HG03432 (cell line): ENCODE measurements around the gene RBM20.
"Not testable (repeated sequence)": the region's sequence is repeated elsewhere in the genome, so short reads cannot be mapped to it uniquely, and the experiment has no call there.

ENCODE experiments used
- ATAC-seq: cut with Tn5 transposase; IDR thresholded peaks from one replicate; pipeline ENCODE4 v1.9.1; 2021; ENCODE audit warnings: mild to moderate bottlenecking, moderate library complexity; ENCODE audit not compliant: unreplicated experiment

The RBM20 gene

DNA sequence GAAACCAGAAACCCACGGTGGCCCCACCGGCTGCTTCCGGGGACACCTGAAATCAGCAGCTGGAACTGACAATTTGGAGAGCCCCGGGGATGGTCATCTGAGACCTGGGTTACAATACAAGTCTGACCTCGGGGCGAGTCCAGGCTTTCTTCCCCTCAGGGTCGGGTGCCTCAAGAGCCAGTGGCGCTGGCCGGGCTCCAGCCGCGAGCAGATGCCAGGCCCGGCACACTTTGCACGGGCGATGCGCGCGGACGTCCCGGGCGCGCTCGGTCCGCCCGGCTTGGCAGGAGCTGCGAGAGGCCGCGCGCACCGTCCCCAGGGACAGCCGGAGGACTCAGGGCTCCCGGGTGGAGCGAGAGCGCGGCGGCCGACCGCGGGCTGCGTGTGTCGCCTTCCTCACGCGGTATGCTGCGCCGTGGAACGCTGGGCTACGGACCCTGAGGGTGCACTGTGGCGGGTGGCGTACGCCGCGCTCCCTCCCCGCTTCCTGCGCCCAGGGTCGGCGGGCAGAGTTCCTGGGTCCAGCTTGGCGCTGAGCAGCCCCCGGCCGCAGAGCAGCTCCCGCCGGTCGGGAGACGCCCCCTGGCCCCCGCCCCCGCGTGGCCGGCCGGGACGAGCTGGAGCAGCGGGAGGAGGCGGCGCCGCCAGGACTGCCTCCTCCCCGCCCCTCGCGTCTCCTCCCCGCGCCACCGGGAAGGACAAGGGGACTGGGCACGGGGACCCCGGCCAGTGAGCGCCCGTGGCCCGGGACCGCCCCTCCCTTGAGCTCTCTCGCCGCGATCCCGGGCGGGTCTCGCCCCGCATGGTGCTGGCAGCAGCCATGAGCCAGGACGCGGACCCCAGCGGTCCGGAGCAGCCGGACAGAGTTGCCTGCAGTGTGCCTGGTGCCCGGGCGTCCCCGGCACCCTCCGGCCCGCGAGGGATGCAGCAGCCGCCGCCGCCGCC lies at the start of gene RBM20:
TSS of gene RBM20 (plus strand) at position 684 of the 945 bp plus-strand sequence. CDS start at position 803, 119 bp downstream.
- peak; percentile 57 for ATAC-seq

DNA sequence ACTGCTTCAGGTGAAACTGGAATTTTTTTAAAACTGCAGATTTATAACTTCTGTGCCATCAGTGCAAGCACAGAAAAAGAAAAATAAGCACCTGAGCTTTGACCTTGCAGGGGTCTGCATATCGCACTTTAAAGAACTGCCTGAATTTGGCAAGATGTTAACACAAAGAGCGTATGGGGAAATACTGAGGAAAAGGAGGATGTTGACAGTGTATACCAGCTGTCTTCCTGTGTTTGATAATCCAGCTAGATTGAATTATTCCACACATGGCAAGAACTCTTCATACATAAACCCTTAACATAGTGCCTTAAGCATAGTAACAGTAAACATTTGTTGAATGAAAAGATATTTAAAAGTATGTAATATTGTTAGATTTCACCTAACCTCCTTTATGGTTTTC lies 46.7 kb upstream of the RBM20 start:
- ATAC-seq, result no peak

DNA sequence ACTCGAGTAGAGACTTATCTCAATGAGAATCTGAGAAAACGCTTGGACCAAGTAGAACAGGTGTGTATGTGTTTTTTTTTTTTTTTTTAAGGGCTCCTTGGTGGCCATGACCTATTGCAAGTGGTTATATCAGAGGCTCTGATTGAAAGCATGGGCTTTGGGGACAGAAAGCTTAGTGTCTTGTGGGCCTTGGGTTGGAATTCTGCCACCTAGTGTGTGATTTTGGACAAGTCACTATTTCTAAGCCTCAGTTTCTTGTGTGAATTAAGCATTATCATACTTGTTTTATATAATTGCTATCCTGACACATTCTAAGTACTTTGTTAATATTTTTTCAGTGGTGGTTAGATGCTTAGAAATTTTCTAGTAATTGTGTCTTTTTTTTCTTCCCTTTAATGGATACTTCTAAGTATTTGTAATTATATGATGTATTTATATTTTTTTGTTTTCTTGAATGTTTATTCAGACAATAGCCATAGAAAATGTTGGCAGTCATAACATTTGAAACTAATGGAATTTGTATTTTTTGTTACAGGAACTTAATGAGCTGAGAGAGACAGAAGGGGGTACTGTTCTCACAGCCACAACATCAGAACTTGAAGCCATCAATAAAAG lies 43.5 kb upstream of the RBM20 start:
- no peak for ATAC-seq

DNA sequence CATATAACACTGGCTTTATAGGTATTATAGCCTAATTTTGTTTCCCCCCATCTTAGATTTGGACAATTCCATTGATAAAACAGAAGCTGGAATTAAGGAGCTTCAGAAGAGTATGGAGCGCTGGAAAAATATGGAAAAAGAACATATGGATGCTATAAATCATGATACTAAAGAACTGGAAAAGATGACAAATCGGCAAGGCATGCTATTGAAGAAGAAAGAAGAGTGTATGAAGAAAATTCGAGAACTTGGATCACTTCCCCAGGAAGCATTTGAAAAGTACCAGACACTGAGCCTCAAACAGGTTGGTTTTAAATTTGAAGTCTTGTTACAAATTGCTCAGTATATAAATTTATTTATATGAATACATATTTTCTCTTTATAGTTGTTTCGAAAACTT lies 42.6 kb upstream of the RBM20 start:
- ATAC-seq, result no peak

DNA sequence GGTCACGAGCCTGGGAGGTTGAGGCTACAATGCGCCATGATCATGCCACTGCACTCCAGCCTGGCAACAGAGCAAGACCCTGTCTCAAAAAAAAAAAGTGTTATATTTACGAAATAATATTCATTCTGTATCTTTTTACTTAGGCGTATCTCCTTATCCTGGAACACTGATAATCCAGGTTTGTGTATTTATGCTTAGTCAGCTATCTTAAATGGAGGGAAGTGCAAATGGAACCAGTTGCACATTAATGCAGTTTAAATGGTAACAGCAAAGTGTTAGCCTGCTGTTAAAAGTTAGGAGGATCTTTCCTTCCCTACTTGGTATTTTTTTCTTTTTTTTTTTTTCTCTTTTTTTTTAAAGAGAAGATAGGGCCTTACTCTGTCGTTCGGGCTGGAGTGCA lies 36.0 kb upstream of the RBM20 start:
- no peak for ATAC-seq

DNA sequence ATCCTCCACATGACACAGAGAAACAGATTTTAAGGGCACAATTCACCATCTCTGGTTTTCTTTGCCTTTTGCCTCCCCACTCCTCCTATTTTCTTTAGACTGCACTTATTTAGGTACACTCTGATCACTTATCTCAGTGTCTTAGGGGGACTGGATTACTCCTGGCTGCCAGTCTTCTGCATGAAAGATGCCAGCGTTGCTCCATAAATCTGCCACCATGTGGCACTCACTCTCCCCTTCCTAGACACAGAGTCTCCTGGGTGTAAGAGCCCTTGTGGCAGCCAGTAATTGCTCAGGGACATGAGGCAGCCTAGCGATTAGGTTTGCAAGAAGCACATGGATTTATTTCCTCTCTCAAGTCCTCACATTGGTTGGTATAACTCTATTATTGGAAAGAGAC lies 34.5 kb upstream of the RBM20 start:
- no peak for ATAC-seq

DNA sequence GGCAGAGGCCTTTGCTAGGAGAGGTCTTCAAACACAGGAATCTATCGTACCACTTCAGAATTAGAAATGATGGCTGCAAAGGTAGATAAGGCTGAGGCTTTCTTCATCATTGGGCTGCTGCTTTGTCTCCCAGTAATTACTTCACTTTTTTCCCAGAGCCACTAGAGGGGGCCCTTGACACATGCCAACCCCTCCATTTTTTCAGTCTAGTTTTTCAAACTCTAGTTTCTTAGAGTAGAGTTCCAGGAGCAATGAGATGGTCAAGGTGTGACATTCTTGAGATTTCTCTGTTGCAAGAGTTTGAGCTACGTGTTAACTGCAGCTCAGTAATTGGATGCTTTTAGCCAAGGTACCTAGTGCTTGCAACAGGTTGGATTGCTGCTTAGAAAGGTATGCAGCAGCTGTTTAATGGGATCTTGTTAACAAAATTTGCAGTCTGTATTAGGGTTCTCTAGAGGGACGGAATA lies 33.8 kb upstream of the RBM20 start:
- ATAC-seq, result peak; percentile 40

DNA sequence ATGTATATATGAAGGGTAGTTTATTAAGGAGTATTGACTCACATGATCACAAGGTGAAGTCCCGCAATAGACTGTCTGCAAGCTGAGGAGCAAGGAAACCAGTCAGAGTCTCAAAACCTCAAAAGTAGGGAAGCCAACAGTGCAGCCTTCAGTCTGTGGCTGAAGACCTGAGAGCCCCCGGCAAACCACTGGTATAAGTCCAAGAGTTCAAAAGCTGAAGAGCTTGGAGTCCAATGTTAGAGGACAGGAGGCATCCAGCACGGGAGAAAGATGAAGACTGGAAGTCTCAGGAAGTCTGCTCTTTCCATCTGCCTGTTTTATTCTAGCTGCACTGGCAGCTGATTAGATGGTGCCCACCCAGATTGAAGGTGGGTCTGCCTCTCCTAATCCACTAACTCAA lies 33.4 kb upstream of the RBM20 start:
- ATAC-seq, result not testable (repeated sequence)

DNA sequence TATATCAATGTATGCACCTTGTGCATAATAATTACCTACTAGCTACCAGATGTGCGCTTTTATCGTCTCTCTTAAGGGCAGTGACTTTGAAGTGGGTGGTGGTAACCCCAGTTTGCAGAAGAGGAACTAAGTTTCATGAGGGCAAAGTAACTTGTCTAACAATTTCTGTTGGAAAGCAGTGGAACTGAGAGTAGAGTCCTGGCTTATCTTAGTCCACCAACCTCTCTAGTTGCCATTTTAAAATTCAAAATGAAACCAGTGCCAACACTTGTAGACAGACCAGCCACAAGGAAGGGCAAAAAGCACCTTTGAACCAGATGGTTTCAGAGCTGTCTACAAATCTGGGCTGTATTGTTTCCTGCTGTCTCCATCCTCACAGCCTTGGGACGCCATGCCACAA lies 32.0 kb upstream of the RBM20 start:
- peak; percentile 44 for ATAC-seq

DNA sequence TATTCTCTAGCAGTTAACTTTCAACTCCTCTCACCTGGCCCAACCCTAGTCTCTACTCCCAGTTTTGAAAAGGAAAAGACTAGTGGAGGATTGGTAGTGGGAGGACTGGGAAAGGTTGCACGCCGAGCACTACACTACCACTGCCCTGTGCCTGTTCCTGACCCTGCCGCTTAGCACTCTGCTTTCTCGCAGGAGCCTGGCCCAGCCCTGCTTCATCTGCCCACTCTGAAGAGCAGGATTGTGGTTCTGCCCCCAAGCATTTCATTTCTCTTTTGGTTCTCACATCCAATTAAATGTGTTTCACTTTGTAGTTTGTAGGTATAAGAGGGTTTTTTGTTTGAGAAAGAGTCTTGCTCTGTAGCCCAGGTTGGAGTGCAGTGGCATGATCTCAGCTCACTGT lies 31.5 kb upstream of the RBM20 start:
- no peak for ATAC-seq

DNA sequence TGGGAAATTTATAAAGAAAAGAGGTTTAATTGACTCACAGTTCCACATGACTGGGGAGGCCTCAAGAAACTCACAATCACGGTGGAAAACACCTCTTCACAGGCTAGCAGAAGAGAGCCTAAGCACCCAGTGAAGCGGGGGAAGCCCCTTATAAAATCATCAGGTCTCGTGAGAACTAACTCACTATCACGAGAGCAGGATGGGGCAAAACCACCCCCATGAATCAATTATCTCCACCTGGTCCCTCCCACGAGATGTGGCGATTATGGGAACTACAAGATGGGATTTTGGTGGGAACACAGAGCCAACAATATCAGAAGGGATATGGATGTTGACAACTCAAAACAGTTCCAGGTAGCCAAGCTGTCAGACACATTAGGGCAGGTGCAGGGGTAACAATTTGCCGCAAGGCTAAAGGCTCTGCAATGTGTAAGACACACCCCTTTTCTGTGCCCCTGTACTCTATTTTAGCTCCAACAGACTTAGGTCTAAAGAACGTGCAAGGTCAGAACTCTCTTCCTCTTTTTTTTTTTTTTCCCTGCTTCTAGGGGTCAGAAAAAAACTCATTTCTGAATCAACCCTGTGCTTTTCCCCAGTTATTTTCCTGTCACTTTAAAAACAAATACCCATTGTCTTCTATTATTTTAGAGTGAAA lies 30.7 kb upstream of the RBM20 start:
- peak; percentile 25 for ATAC-seq

DNA sequence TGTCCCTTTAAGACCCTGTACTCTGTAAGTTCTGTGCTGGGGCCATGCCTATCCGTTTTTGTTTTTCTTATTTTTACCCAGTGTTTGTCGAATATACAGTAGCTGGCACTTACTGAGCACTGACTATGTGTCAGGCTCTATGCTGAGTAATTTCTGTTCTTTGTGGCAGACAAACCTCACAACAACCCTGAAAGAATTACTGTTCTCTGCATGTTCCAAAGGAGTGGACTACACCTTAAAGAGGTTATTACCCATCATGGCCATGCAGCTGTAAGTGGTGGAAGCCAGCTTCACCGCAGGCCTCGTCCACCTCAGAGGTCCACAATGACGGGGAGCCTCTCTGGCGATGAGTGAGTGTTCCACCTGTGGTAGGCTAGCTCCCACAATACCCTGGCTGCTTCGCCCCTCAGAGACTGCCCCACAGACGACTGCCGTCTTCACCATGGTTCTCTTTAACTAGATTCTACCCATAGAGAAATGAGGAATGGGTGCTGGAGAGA lies 30.1 kb upstream of the RBM20 start:
- ATAC-seq, result peak; percentile 41

DNA sequence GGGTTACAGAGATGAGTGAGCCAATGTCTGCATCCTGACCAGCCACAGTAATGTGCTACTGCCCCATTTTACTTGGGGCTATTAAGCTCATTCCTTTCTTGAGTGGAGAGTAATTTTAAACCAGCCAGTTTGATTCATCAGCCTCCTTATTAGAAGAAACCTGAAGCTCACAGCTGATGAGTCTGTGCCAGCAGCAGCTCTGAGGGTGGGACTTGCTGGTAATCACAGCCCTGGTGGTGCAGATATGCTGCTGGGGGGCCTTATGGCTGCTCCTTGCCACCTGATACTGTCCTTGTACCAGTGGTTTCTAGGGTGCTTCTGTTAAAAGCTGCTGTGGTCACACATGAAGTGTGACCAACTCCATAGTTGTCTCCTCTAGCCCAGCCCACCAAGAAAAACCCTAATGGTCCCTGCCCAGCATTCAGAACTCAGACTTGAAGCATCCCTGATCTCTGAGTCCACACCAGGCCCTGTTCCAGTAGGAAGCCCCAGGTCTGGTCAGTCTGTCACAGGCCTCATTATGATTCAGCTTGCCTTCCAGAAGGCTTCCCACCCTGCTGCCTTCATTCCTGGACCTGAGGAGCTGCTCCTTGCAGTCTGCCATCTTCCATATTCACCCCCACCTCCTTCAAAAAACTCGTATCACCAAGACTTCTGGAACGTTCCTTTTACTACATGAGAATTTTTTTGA lies 28.9 kb upstream of the RBM20 start:
- ATAC-seq, result no peak

DNA sequence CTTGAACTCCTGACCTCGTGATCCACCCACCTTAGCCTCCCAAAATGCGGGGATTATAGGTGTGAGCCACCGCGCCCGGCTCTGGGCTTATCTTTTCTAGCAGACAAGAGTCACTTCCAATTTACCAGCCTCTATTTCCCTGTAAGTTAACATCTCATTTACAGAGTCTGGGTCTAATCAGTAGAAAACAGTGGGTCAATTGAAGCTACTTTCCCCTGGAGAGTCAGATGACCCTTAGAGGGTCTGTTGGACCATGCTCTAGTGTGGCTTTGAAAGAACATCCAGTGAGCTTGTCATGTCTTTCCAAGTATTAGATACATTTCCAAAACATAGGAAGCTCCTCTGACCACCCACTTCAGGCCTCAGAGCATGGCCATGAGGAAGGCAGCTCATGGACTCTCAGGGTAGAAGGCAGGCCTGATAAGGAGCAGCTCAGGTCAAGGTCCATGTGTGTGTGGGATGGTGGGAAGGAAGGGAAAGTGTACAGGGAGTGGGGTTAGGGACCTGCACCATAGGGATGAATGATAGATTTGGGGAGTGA lies 27.6 kb upstream of the RBM20 start:
- ATAC-seq, result no peak

DNA sequence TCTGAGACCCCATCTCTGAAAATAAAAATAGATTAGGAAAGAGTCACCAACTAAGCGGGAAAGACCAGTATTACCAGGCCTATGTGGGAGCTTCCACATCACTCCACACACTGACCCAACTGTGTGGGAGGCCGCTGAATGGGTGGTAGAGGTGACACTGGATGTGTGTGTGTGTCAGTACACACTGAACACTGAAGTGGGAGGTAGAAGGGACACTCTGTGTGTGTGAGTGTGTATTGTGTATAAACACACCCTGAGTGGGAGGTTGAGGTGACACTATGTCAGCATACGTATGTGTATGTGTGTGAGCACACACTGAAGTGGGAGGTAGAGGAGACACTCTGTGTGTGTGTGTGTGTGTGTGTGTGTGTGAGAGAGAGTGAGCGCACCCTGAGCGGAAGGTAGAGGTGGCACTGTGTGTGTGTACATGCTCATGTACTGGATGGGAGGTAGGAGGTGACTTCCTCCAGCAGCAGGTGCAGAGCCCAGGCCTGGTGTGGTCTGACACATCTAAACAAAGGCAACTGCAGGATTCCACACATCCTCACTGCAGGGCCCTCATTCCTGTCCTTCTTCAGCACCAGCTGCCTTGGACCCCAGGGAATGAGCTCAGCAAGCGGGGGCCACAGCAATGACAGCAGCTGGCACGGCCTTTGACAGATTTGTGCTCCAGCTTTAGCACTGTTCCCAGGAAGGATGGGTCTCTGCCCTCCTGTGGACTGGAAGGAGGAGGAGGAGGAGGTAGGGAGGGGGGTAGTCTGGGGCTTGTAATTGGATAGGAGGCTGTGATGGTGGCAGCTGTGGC lies 26.5 kb upstream of the RBM20 start:
- ATAC-seq, result no peak

DNA sequence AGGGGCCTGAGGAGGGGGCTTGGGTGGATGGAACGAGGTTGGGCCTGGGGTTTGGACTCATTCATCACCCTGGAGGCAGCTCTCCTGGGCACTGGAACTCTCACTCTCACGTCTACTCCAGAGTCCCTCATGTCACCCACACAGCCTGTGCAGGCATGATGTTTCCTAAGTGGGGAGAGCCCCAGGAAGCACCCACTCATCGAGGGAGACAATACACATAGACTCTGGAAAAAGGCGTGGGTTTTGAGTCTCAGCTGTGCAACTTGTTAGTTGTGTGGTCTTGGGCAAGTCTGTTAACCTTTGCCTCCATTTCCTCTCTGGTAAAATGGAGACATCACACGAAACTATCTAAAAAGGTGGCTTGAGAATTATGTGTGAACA lies 25.9 kb upstream of the RBM20 start:
- ATAC-seq, result no peak

DNA sequence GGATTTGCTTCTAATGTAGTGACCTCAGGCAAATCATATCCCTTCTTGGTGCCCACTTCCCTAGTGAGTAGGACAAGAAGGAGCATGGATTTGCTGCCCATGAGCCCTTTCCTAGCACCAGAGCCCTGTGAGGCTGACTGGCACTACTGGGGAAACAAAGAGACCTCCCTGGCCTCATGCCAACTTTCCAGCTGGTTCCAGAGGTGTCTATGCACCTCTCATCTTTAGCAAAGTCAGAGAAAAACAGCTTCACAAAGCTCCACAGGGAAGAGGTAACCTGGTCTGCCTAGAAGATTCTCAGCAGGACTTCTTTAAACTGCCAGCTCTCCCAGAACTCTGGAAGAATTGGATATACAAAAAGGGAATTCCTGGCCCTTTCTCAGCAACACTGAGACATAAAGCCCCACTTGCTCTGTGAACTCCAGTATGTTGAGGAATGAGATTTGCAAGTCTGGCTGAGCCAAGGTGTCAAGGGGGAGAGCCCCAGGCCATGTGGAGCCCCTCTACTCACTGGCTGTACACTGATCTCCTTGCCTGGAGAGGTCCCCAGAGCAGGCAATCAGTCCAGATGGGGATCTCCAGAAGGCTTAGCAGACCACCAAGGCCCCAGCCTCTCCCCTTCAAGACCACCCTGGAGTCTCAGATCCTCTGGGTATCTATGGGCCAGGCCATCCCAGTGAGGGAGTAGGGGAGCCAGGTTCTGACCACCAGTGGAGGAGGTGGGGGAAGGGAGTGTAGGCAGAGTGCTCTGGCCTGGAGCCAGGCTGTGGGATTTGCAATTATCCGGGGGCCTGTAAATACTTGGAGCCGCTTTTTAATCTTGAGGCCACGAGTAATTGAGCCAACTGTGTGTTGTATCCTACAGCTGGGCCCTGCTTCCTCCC lies 24.4 kb upstream of the RBM20 start:
- ATAC-seq, result no peak

DNA sequence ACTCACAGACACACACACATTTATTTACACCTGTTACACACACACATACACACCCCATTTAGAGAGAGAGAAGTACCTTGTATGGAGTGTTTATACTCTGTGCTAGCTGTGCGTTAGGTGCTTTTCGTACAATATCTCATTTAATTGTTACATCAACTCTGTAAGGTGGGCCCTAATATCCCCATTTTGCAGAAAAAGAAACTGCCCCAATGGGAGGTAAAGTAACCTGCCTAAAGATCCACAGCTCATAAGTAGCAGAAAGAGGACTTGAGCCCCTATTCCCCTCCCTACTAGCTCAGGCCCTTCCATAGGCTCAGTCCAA lies 23.8 kb upstream of the RBM20 start:
- no peak for ATAC-seq

DNA sequence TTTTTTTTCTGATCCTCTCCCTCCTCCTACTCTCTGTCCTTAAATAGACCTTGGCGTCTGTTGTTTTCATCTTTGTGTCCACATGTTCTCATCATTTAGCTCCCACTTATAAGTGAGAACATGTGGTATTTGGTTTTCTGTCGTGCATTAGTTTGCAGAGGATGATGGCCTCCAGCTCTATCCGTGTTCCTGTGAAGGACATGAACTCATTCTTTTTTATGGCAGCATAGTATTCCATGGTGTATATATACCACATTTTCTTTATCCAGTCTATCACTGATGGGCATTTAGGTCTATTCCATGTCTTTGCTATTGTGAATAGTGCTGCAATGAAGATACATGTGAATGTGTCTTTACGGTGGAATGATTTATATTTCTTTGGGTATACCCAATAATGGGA lies 20.8 kb upstream of the RBM20 start:
- not testable (repeated sequence) for ATAC-seq
